HS-5 (cell line): ENCODE results near the gene C9.
"Not testable (repeated sequence)": the region's sequence is repeated elsewhere in the genome, so short reads cannot be mapped to it uniquely, and the experiment has no call there.

Experiments
- DNase-seq: peaks from one replicate; pipeline ENCODE4 v3.0.0-alpha.2; 2012; ENCODE audit warnings: low read depth

C9 gene

GRCh38 chr5:39260095-39260494 lies 104.2 kb downstream of the C9 start:
- no peak for DNase-seq

DNA sequence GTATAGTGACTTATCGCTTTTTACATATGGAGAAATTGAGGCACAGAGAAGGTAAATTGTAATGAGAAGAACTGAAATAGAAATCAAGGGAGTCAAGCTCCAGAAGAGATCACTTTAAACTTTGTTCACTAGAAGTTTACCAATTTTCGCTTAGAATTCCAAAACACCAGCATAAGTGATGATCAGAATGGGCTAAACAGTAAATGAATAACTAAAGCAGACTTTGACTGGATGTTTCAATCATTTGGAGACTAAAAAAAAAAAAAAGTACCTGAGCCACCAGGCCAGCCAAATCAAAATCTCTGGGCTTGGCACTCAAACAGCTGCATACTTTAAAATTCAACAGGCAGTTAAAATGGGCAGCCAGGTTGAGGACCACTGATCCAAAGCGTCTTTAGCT lies 106.7 kb downstream of the C9 start:
- no peak for DNase-seq

DNA sequence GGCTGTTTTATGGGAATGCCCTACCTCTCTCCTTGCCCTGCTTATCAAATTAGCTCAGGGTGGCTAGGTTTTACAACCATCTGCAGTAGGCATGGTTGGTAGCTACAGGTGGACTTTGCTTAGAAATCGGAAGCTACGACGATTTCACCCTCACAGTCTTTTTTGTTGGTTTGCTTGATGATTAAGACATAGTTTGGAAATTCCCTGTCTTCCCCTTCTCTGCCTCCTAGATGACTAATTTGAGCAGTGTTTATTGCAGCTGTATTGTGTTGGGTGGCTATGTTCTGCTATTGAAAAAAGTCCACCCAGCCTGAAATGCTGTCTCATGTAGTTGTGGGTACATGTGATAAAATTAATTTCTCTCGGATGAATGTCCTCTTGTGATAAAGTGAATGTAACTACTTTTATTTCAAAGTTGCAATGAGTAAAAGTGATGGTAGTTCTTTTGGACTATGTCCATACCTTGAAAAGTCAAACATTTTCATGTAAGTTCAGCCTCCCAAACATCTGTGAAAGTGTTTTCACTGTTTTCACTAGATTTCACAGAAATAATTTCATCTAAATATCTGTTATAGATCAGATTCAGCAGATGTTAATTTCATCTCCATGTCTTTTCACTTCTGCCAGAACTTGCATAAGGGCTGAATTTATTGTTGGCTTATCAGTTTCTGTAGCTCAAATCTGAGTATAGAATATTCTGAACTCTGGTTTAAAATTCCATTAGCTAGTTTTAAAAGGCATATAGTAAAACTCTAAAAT lies 107.6 kb downstream of the C9 start:
- peak; percentile 85 for DNase-seq

DNA sequence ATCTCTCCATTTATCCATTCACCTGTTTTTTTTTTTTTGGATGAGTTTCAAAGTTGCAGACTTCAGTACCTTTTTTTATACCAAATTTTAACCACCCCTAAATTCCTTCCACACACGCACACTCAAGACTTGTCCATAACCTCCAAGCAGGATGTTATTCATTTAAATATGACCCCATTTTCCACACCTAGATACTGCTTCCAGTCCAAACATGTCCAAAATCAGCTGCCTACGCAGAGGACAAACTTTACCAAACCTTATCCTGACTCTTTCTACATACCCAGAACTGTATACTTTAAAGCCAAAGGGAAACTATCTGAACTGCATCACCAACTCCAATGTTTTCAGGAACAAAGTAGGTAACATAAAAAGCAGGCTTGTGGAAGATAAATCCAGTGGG lies 108.9 kb downstream of the C9 start:
- DNase-seq: no peak

- DNase-seq: no peak
Measured at GRCh38 chr5:39254671-39255070, 109.6 kb downstream of the C9 start.

DNA sequence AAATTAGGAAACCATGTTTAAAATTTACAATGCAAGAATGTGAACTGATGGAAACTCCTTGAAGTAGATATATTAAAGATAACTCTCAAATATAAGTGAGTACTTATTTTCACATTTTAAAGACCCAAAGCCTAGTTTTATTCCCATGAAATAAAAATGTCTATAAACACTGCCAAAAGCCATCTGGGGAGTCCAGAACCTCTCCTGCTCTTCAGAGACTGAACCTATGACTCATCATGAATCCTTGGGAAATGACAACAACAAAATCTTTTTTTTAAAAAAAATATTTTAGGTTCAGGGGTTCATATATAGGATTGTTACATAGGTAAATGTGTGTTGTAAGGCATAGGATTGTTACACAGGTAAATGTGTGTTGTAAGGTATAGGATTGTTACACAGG lies 111.1 kb downstream of the C9 start:
- no peak for DNase-seq

- DNase-seq: no peak
Measured at GRCh38 chr5:39249564-39250274, 114.6 kb downstream of the C9 start.

- DNase-seq: no peak
Measured at GRCh38 chr5:39249069-39249468, 115.2 kb downstream of the C9 start.

DNA sequence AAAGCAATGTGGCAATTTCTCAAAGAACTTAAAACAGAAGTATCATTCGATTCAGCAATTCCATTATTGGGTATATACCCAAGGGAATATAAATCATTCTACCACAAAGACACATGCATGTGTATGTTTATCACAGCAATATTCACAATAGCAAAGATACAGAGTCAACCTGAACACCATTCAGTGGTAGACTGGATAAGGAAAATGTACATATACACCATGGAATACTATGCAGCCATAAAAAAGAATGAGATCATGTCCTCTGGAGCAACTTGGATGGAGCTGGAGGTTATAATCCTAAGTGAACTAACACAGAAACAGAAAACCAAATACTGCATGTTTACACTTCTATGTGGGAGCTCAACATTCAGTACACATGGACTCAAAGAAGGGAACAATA lies 123.5 kb downstream of the C9 start:
- no peak for DNase-seq

DNA sequence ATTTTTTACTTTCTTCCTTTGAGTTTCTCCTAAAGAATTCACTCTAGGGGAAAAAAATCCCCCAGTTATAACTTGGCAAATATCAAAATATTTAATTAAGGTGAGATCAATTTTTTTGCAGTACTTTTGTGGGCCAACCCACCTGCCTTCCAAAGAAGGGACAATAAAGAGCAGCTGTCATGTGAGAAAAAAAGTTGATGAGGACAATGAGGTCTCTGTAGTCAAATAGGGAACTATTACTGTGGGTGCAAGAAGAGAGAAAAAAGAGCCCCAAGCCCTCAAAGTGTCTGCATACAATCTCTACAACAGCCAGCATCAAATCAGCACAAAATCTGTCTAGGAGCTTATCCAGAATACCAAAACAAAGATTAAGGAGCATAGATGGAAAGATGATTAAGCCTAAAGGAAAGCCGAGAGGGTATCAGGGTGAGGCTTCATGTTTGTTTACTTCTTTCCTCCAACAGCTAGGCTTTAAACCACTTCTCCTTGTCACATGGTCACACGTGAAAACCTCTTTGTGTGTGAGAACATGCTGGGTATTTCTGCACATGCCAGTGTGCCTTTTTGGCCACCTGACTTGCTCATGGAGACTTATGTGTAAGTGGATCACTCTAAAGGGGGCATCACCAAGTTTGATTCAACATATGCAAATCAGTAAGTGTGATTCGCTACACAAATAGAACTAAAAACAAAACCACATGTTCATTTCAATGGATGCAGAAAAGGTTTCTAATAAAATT lies 125.8 kb downstream of the C9 start:
- no peak for DNase-seq

- DNase-seq: no peak
Measured at GRCh38 chr5:39236718-39237117, 127.6 kb downstream of the C9 start.

DNA sequence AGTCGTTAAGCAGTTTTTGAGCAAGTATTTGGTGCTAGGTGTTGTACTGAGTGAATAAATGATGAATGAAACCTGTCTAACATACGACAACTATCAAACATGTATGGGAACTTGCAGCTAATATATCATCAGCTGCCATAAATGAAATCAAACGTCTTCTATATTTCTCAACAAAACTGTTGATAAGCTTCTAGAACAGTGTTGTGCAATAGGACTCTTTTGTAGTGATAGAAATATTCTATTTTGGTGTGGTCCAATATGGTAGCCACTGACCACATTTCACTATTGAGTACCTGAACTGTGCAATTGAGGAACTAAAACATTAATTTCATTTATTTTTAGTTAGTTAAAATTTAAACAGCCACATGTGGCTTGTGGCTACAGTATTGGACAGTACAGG lies 128.6 kb downstream of the C9 start:
- DNase-seq: no peak

- DNase-seq: not testable (repeated sequence)
Measured at GRCh38 chr5:39234494-39234893, 129.8 kb downstream of the C9 start.
